ENCODE results near the gene SMPX.
A peak's percentile ranks its signal among the peaks of the same experiment; 100 is the strongest.

SMPX gene

DNA sequence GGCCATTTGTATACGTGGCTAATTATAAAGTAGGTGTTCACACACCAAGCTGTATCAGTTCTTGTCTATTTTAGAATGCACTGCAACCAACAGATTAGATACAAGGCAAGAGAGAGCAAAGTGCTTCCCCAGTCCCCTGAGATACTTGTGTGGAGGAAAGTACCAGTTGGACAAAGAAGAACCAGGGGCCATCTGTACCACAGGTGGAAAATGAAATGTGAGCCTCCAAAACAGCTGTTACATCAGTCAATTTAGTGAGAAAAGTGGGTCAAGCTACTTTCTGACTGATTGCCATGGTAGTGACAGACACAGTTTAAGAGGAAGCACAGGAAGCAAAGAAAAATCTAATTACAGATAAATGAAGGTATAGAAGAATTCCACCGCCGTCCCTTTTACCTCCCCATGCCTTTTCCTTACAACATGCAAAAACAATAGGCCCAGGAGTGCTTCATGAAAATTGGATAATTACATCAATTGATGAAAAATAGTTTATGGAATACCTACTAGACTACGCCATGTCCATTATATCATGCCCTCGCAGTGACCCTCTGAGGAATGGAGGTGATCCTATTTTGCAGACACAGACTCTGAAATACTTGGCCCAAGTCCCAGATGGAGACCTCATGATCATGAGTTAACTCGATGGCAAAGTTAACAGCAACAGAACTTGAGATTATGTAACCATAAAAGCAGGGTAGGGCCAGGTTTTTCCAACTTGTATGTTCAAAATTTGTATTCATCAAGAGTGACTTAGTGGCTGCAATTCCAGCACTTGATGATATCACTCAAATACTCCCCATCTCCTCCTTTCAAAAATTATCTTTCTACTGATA, 15.8 kb downstream of the SMPX start:
- Mint-ChIP-seq H3K4me3 (no peak overlapping the region), H3K4me1 (peaks cover 63% of the 10 kb centered on the region), H3K36me3 (ENCODE audit: low read depth) (no peaks in the 10 kb centered on the region), H3K27me3 (ENCODE audit: low read depth, poor library complexity) (peaks cover 7% of the 10 kb centered on the region), H3K9me3 (no peaks in the 10 kb centered on the region), H3K27ac (no peak overlapping the region)
- DNase-seq: no peak
- TF ChIP-seq, protein P1, sequence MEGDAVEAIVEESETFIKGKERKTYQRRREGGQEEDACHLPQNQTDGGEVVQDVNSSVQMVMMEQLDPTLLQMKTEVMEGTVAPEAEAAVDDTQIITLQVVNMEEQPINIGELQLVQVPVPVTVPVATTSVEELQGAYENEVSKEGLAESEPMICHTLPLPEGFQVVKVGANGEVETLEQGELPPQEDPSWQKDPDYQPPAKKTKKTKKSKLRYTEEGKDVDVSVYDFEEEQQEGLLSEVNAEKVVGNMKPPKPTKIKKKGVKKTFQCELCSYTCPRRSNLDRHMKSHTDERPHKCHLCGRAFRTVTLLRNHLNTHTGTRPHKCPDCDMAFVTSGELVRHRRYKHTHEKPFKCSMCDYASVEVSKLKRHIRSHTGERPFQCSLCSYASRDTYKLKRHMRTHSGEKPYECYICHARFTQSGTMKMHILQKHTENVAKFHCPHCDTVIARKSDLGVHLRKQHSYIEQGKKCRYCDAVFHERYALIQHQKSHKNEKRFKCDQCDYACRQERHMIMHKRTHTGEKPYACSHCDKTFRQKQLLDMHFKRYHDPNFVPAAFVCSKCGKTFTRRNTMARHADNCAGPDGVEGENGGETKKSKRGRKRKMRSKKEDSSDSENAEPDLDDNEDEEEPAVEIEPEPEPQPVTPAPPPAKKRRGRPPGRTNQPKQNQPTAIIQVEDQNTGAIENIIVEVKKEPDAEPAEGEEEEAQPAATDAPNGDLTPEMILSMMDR (IDR thresholded peaks at IDR 0.05): no peak

- H3K36me3 Mint-ChIP-seq (ENCODE audit: low read depth): no peaks in the 10 kb centered on the region
- H3K9me3 Mint-ChIP-seq: no peaks in the 10 kb centered on the region
- no peak overlapping the region for H3K4me3 Mint-ChIP-seq
- no peak for DNase-seq
- peaks cover 5% of the 10 kb centered on the region for H3K27me3 Mint-ChIP-seq (ENCODE audit: low read depth, poor library complexity)
- TF ChIP-seq, protein P1 (IDR thresholded peaks at IDR 0.05): no peak
- H3K4me1 Mint-ChIP-seq: peaks cover 63% of the 10 kb centered on the region
- H3K27ac Mint-ChIP-seq: no peak overlapping the region
These were observed 16.6 kb downstream of the SMPX start for GRCh38 chrX:21741364-21741763.

DNA sequence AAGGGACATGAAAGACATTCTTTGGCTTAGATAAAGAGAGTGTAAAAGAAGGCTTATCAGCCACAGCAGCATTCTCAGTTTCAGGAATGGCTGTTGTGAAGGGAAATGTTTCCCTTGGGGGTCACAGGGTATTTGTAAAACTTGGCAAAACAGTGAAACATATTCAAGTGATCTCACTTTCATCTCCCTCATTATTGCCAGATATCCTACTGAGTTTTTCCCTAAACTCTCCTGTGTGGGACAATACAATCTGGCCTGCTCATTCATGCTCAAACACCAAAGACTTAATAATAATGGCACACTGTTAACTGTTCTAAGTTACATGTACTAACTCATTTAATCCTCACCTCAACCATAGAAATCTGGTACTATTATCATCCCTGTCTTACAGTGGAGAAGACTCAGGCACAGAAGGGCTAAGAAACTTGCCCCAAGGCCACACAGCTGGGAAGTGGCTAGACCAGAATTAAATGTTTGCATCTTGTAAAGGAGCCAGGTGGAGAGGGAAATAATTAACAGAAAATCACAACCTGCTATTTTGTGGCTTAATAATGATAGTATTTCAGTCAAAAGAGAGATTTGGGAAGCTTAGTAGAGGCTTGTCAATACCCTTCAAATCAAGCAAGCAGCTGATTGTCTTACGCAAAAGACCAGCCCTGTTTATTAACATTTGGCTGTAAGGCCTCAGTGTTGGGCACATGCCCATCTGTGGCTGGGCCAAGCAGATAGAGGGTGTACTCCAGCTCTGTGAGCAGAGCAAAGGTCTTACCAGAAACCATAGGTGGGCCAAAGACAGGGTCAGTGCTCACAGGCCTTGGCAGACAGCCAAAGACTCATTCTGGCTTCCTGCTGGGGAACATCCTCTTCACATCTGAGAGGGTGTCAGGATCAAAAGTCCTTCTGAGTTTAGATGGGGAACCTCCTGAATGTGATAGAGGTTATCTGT, 17.3 kb downstream of the SMPX start:
- Mint-ChIP-seq H3K4me1 (peaks cover 63% of the 10 kb centered on the region), H3K4me3 (no peak overlapping the region), H3K9me3 (no peaks in the 10 kb centered on the region), H3K27ac (no peak overlapping the region), H3K36me3 (ENCODE audit: low read depth) (no peaks in the 10 kb centered on the region), H3K27me3 (ENCODE audit: low read depth, poor library complexity) (peaks cover 5% of the 10 kb centered on the region)
- DNase-seq: no peak
- TF ChIP-seq, protein P1 (IDR thresholded peaks at IDR 0.05): no peak

DNA sequence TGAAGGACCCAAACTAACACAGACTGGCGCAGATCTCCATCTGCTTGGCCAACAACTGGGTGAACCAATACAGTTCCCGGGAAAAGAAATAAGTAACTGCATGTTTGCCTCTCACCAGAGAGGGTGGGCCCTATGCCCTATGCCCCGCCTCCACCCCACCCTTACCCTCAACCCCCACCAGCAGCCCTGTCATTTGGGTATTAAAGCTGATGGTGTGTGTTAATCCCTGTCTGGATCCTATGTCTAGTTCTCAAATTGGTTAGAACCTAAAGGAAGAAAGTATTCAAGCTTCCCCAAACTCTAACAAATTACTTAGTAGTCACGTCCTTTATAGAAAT, 19.0 kb downstream of the SMPX start:
- no peaks in the 10 kb centered on the region for H3K36me3 Mint-ChIP-seq (ENCODE audit: low read depth)
- DNase-seq: no peak
- H3K4me1 Mint-ChIP-seq: peaks cover 57% of the 10 kb centered on the region
- H3K27ac Mint-ChIP-seq: peak overlapping the region; percentile 50
- no peaks in the 10 kb centered on the region for H3K9me3 Mint-ChIP-seq
- H3K27me3 Mint-ChIP-seq (ENCODE audit: low read depth, poor library complexity): peaks cover 5% of the 10 kb centered on the region
- H3K4me3 Mint-ChIP-seq: peak overlapping the region; percentile 74
- TF ChIP-seq, protein P1 (IDR thresholded peaks at IDR 0.05): no peak

- DNase-seq: peak; percentile 76
- Mint-ChIP-seq H3K36me3 (ENCODE audit: low read depth) (no peaks in the 10 kb centered on the region), H3K27me3 (ENCODE audit: low read depth, poor library complexity) (peaks cover 5% of the 10 kb centered on the region), H3K4me3 (peak overlapping the region; percentile 74), H3K4me1 (peaks cover 53% of the 10 kb centered on the region), H3K27ac (peak overlapping the region; percentile 50), H3K9me3 (no peaks in the 10 kb centered on the region)
- TF ChIP-seq, protein P1 (IDR thresholded peaks at IDR 0.05): no peak
These were observed 19.5 kb downstream of the SMPX start for GRCh38 chrX:21738210-21738949.
